HepG2 (cell line): ENCODE measurements around the gene C1orf115. TPM values are rescaled to one million over a fixed set of nuclear protein-coding genes. Genes with fewer than 3 reads are reported as not detected.

Experiments used
- ATAC-seq: fragments of 200-7000 bp; cut with Tn5 transposase; 3 replicates; pipeline ENCODE4 v1.9.1; 2020; ENCODE audit warnings: mild to moderate bottlenecking, moderate library complexity
- BruUV-seq: library from RNA; stranded (reverse); fragments of 400-500 nt; replicated peaks from 2 replicates; lab custom pipeline; 2021; lab: Mats Ljungman, UMichigan
- CTCF ChIA-PET: fragments of 300-600 bp; formaldehyde crosslinking; extraction: SDS; loops from one replicate; lab custom pipeline; 2021; ENCODE audit warnings: low total read pairs, inconsistent platforms, low intra/inter-chr PET ratio; lab: Yijun Ruan, JAX
- POLR2A ChIA-PET: fragments of 350-600 bp; sonication (Branson Sonifier 250); formaldehyde crosslinking; loops from one replicate; lab custom pipeline; 2020; ENCODE audit warnings: antibody characterized with exemption, inconsistent platforms; lab: Yijun Ruan, JAX
- DNase-seq: peaks from one replicate; pipeline ENCODE4 v3.0.0-alpha.2; 2015; ENCODE audit warnings: low spot score
- FAIRE-seq: peaks from 3 replicates; lab custom pipeline; 2011; peaks lifted over from hg19 to GRCh38; lab: Jason Lieb, UNC
- H2AFZ ChIP-seq: one replicate; pipeline ENCODE4 v1.6.1; 2011; ENCODE audit warnings: low read length, inconsistent platforms
- H3K27ac ChIP-seq: fragments of 300-600 bp; 3 replicates; pipeline ENCODE4 v1.8.0; 2011; ENCODE audit warnings: mixed run types, mild to moderate bottlenecking, mixed read lengths, low read length, inconsistent platforms; ENCODE audit not compliant: insufficient read depth; ENCODE audit errors: extremely low read length
- H3K27me3 ChIP-seq, 2 experiments: fragments of 200-600 bp in 1 of 2; 2 replicates in 1 of 2; 3 replicates in 1 of 2; pipeline versions ENCODE4 v1.6.0 to v1.8.0; 2011; ENCODE audit warnings: low read length in 2 of 2, mild to moderate bottlenecking in 2 of 2, moderate library complexity in 2 of 2, inconsistent platforms in 1 of 2; ENCODE audit not compliant: insufficient read depth in 2 of 2, control insufficient read depth in 1 of 2
- H3K36me3 ChIP-seq, 2 experiments: fragments of 200-600 bp in 1 of 2; replicated peaks in 1 of 2; 2 replicates in 1 of 2; 3 replicates in 1 of 2; pipeline versions ENCODE4 v1.5.1 to v1.8.0; 2011; ENCODE audit warnings: low read length in 2 of 2, inconsistent platforms in 1 of 2; ENCODE audit not compliant: insufficient read depth in 2 of 2, control insufficient read depth in 1 of 2
- H3K4me1 ChIP-seq: 2 replicates; pipeline ENCODE4 v1.5.1; 2012; ENCODE audit warnings: low read length, inconsistent platforms; ENCODE audit not compliant: insufficient read depth
- H3K4me2 ChIP-seq: 2 replicates; pipeline ENCODE4 v1.6.0; 2011; ENCODE audit warnings: low read depth, low read length, inconsistent platforms
- H3K4me3 ChIP-seq, 3 experiments: fragments of 200-600 bp in 1 of 3; sonication (generic), shearing (Covaris generic) in 1 of 3; replicated peaks in 1 of 3; 2 replicates each; pipeline ENCODE4 v1.5.1; 2011 to 2016; ENCODE audit warnings: low read length in 3 of 3, inconsistent platforms in 2 of 3, low read depth in 2 of 3, mild to moderate bottlenecking in 2 of 3, control low read depth in 1 of 3, mixed read lengths in 1 of 3; ENCODE audit not compliant: insufficient read depth in 1 of 3
- H3K79me2 ChIP-seq: one replicate; pipeline ENCODE4 v1.6.1; 2011; ENCODE audit warnings: low read length, inconsistent platforms; ENCODE audit not compliant: insufficient read depth
- H3K9ac ChIP-seq: 2 replicates; pipeline ENCODE4 v1.6.0; 2011; ENCODE audit warnings: mild to moderate bottlenecking, low read depth, low read length, inconsistent platforms; ENCODE audit not compliant: insufficient read depth
- H3K9me3 ChIP-seq: 2 replicates; pipeline ENCODE4 v1.5.1; 2012; ENCODE audit warnings: mild to moderate bottlenecking, low read length
- H4K20me1 ChIP-seq: 2 replicates; pipeline ENCODE4 v1.6.0; 2011; ENCODE audit warnings: inconsistent platforms, mild to moderate bottlenecking, low read length, moderate library complexity; ENCODE audit not compliant: insufficient read depth
- BORCS8-MEF2B ChIP-seq: sonication (generic); formaldehyde crosslinking; IDR thresholded peaks from 2 replicates; pipeline ENCODE4 v1.8.0; 2022; ENCODE audit warnings: mild to moderate bottlenecking, missing genetic modification reagents
- CHCHD3 ChIP-seq: sonication (generic); formaldehyde crosslinking; IDR thresholded peaks from 2 replicates; pipeline ENCODE4 v1.8.0; 2022; ENCODE audit warnings: mild to moderate bottlenecking, missing genetic modification reagents, moderate library complexity
- DMAP1 ChIP-seq: IDR thresholded peaks from 2 replicates; pipeline ENCODE4 v1.6.1; 2016
- DR1 ChIP-seq: sonication (generic); formaldehyde crosslinking; IDR thresholded peaks from 2 replicates; pipeline ENCODE4 v1.8.0; 2021; ENCODE audit warnings: mild to moderate bottlenecking, missing genetic modification reagents, inconsistent platforms
- HDAC2 ChIP-seq: sonication (generic); formaldehyde crosslinking; IDR thresholded peaks from 2 replicates; pipeline ENCODE4 v1.4.0; 2020; ENCODE audit warnings: missing genetic modification reagents
- KLF16 ChIP-seq, 2 experiments: sonication (generic) in 1 of 2; formaldehyde crosslinking in 1 of 2; IDR thresholded peaks; 2 replicates each; pipeline versions ENCODE4 v1.6.1 to v1.8.0; 2016 to 2023; ENCODE audit warnings: missing genetic modification reagents in 2 of 2, missing compliant biosample characterization in 1 of 2
- LBX2 ChIP-seq: sonication (generic); formaldehyde crosslinking; IDR thresholded peaks from 2 replicates; pipeline ENCODE4 v1.5.0; 2020; ENCODE audit warnings: missing genetic modification reagents, mild to moderate bottlenecking, borderline replicate concordance
- MED8 ChIP-seq: sonication (generic); formaldehyde crosslinking; IDR thresholded peaks from 2 replicates; pipeline ENCODE4 v1.8.1; 2023; ENCODE audit warnings: mild to moderate bottlenecking, missing genetic modification reagents; ENCODE audit not compliant: insufficient replicate concordance
- NFE2 ChIP-seq: sonication (generic); formaldehyde crosslinking; IDR thresholded peaks from 2 replicates; pipeline ENCODE4 v1.4.0; 2020; ENCODE audit warnings: missing genetic modification reagents
- NONO ChIP-seq, 2 experiments: fragments of 450-650 bp in 1 of 2; sonication (generic) in 1 of 2; formaldehyde crosslinking in 1 of 2; IDR thresholded peaks in 1 of 2; conservative IDR thresholded peaks in 1 of 2; 2 replicates each; pipeline versions ENCODE4 v1.6.1 to v1.8.0; 2017 to 2022; ENCODE audit warnings: mild to moderate bottlenecking in 1 of 2, missing genetic modification reagents in 1 of 2, moderate library complexity in 1 of 2
- PHF5A ChIP-seq: IDR thresholded peaks from one replicate; pipeline ENCODE4 v1.6.1; 2018; ENCODE audit warnings: low read depth, missing genetic modification reagents; ENCODE audit not compliant: unreplicated experiment
- POLR2AphosphoS2 ChIP-seq: IDR thresholded peaks from 2 replicates; pipeline ENCODE4 v1.6.1; 2011; ENCODE audit warnings: low read depth, low read length, improper control_type of control experiment
- TBP ChIP-seq: sonication (generic); formaldehyde crosslinking; IDR thresholded peaks from 2 replicates; pipeline ENCODE4 v1.5.0; 2020; ENCODE audit warnings: missing genetic modification reagents
- ZNF260 ChIP-seq: sonication (generic); formaldehyde crosslinking; IDR thresholded peaks from 2 replicates; pipeline ENCODE4 v1.4.0; 2020; ENCODE audit warnings: missing genetic modification reagents, low read depth, mild to moderate bottlenecking, borderline replicate concordance
- ZNF367 ChIP-seq: sonication (generic); formaldehyde crosslinking; IDR thresholded peaks from 2 replicates; pipeline ENCODE4 v1.4.0; 2020; ENCODE audit warnings: missing genetic modification reagents, borderline replicate concordance
- ZNF430 ChIP-seq: sonication (generic); formaldehyde crosslinking; IDR thresholded peaks from 2 replicates; pipeline ENCODE4 v1.9.0; 2021; ENCODE audit warnings: mild to moderate bottlenecking, missing genetic modification reagents
- ZNF607 ChIP-seq: sonication (generic); formaldehyde crosslinking; IDR thresholded peaks from 2 replicates; pipeline ENCODE4 v1.5.1; 2020; ENCODE audit warnings: missing genetic modification reagents, mild to moderate bottlenecking, borderline replicate concordance
- ZNF614 ChIP-seq: IDR thresholded peaks from 2 replicates; pipeline ENCODE4 v1.6.1; 2018; ENCODE audit warnings: missing biosample characterization, missing genetic modification reagents, inconsistent platforms, borderline replicate concordance
- ZNF687 ChIP-seq: sonication (generic); formaldehyde crosslinking; IDR thresholded peaks from 2 replicates; pipeline ENCODE4 v1.5.1; 2020; ENCODE audit warnings: mild to moderate bottlenecking, missing genetic modification reagents, moderate library complexity
- ZNF883 ChIP-seq: sonication (generic); formaldehyde crosslinking; IDR thresholded peaks from 2 replicates; pipeline ENCODE4 v1.5.1; 2020; ENCODE audit warnings: mild to moderate bottlenecking, missing genetic modification reagents; ENCODE audit errors: not compliant biosample characterization
- WGBS: methylation state at CpG from one replicate; pipeline ENCODE4 v1.1.6; 2017; ENCODE audit warnings: low lambda C conversion rate; 5-methylcytosine and 5-hydroxymethylcytosine counted together
- in situ Hi-C: cut with HindIII; loops from 2 replicates; pipeline ENCODE4 v1.10.0; 2017; ENCODE audit warnings: low pct_unique_long_range_greater_than_20kb; ENCODE audit not compliant: extremely low pct_ligation_motif_present
- intact Hi-C: fragments of 100-400 bp; cut with micrococcal nuclease; formaldehyde crosslinking; loops from one replicate; pipeline ENCODE4 v1.10.0; 2022; ENCODE audit not compliant: unreplicated experiment
- polyA plus RNA-seq, 8 experiments: library from polyadenylated mRNA; depleted of rRNA in 3 of 8; stranded (reverse) in 7 of 8; unstranded in 1 of 8; fragments of >200 nt; fragmentation: Illumina TruSeq in 4 of 8; extraction: Trizol in 4 of 8; gene quantifications; 2 replicates each; pipeline versions ENCODE4 v1.2.1 to v1.2.3, GENCODE V29; 2011 to 2016; ENCODE audit warnings: low read depth in 4 of 8, missing spikeins in 1 of 8, mixed read lengths in 1 of 8; ENCODE audit not compliant: insufficient read depth in 1 of 8
- total RNA-seq, 5 experiments: library from RNA; depleted of rRNA; stranded (reverse); fragments of >200 nt; fragmentation: Illumina TruSeq; extraction: Trizol; gene quantifications; 2 replicates each; pipeline ENCODE4 v1.2.3, GENCODE V29; 2016; ENCODE audit warnings: low read depth in 1 of 5

C1orf115 gene
- total and polyA plus RNA-seq, 2 of the 13 experiments (the other 11 are each of a cell fraction or from before 2014, with no cell fraction given): 25.2 to 85.9 TPM

- FAIRE-seq: no peak
- ChIA-PET POLR2A (no interaction called here), CTCF (no interaction called here)
- Histone ChIP-seq H3K27ac (no peak overlapping the region), H3K79me2 (no peaks in the 10 kb centered on the region), H2AFZ (no peak overlapping the region), H3K4me3 (no peak overlapping the region), H3K4me1 (no peaks in the 10 kb centered on the region), H3K36me3 (no peaks in the 10 kb centered on the region), H3K9me3 (no peaks in the 10 kb centered on the region), H3K4me2 (no peak overlapping the region), H3K27me3 (no peaks in the 10 kb centered on the region), H3K9ac (no peak overlapping the region), H4K20me1 (no peaks in the 10 kb centered on the region)
- WGBS: 4% methylated on average over 3 of the region's 4 CpGs
- in situ Hi-C loops: no loop called here
- no peak for TF ChIP-seq PHF5A
- TF ChIP-seq ZNF883 (CRISPR knock-in tag): no peak
- no peak for TF ChIP-seq NONO (IDR thresholded peaks at IDR 0.05)
- no peak for TF ChIP-seq NONO (CRISPR knock-in tag; conservative IDR thresholded peaks at IDR 0.05)
- no peak for TF ChIP-seq KLF16 (CRISPR knock-in tag; IDR thresholded peaks at IDR 0.05)
- no peak for TF ChIP-seq CHCHD3 (CRISPR knock-in tag)
- no peak for TF ChIP-seq LBX2
- TF ChIP-seq ZNF260 (CRISPR knock-in tag): no peak
- no peak for TF ChIP-seq ZNF430 (CRISPR knock-in tag)
- TF ChIP-seq ZNF607 (CRISPR knock-in tag): no peak
- TF ChIP-seq DMAP1 (CRISPR knock-in tag): no peak
- no peak for TF ChIP-seq TBP (CRISPR knock-in tag)
- TF ChIP-seq ZNF614 (CRISPR knock-in tag): no peak
- no peak for TF ChIP-seq ZNF367 (CRISPR knock-in tag)
- TF ChIP-seq ZNF687 (CRISPR knock-in tag): no peak
- TF ChIP-seq BORCS8-MEF2B (CRISPR knock-in tag): no peak
- no peak for TF ChIP-seq NFE2 (CRISPR knock-in tag)
- TF ChIP-seq DR1 (CRISPR knock-in tag): no peak
- TF ChIP-seq MED8 (CRISPR knock-in tag): no peak
- no peak for TF ChIP-seq HDAC2 (CRISPR knock-in tag)
- no peak for TF ChIP-seq POLR2AphosphoS2
- no peak for ATAC-seq
- intact Hi-C loops: no loop called here
- DNase-seq: no peak
- BruUV-seq: no TSS peak
These were observed 47.9 kb upstream of the C1orf115 start for GRCh38 chr1:220642285-220642684.
